HG02798 (cell line): Measurements from ENCODE around the gene CCL25.
A peak's percentile ranks its signal among the peaks of the same experiment; 100 is the strongest.

Experiments used
- ATAC-seq: cut with Tn5 transposase; IDR thresholded peaks from one replicate; pipeline ENCODE4 v1.9.1; 2021; ENCODE audit warnings: mild to moderate bottlenecking; ENCODE audit not compliant: unreplicated experiment, poor library complexity

The CCL25 gene

DNA sequence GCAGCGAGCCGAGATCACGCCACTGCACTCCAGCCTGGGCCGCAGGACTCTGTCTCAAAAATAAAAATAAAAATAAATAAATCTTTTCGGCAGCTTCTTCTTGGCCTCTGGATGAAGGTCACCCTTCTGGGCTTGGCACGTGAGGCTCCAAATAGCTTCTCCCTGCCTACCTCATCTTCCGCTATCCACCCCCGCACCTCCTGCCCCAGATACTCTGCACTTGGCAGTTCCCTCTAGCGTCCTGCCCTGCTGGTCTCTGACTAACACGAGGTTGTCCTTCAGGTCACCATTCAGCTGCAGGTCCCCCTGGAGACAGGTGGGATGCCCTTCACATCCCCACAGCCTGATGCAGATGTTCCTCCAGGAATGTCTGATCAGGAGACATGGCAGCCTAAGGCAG, 8.5 kb upstream of the CCL25 start:
- no peak for ATAC-seq

DNA sequence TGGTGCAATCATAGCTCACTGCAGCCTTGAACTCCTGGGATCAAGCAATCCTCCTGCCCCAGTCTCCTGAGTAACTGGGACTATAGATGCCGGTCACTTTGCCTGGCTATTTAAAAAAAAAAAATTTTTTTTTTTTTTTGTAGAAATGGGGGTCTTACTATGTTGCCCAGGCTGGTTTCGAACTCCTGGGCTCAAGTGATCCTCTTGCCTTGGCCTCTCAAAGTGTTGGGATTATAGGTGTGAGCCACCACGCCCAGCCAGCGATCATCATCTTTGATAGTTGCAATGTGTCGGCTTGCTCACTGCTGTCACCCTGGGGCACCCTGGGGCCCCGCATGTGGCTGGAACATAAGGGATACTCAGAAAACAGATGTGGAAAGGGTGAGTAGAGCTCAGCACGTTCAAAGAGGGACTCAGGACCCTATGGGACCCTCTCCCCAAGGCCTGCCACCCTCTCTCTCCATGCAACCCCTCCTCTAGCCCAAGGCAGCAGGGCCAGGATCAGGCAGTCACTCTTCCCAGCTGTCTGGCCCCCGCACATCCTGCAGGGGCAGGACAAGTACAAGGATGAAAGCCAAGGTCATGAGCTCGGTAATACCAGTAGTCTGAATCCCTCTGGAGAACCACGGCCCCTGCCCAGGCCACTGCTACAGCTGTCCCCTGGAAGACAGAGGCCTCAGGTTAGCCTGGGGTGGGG, 6.5 kb upstream of the CCL25 start:
- ATAC-seq: no peak

GRCh38 chr19:8046569-8047165, 5.9 kb upstream of the CCL25 start:
- ATAC-seq: no peak

DNA sequence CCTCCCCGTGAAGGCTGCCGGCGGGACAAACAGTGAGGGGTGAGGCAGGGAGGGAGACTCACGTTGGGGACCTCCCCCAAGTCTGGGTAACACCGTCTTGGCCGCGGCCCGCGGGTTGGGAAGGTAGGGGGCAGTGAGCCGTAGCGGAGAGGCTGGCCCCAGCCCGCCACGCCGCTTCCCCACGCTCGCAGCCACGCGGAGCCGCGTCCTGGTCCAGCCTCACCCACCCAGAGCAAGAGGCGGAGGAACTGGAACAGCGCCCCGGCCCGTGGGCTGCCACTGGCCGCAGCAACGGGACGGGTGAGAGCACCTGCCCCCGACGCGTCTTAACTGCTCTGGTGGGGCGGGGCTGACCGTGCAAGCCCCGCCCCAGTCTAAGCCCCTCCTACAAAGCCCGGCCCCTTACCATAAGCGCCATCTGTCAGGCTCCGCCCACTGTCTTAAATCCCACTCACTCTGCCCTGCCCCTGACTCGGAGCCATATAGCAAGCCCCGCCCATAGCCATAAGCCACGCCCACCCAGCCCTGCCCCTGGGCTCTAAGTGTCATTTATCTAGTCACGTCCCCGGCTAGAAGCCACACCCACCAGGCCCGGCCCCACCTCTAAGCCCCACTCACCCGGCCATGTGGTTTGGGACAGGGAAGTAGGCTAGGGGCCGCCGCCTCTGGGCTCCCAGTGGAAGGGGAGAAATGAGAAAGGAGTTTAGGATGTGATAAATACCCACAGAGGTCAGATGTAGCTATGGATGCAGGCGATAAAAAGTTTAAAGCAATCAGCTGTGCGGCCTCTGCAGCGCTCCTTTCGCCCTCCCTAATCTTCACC, 2.1 kb upstream of the CCL25 start:
- ATAC-seq: peak; percentile 82

- no peak for ATAC-seq
These were observed 1.6 kb downstream of the CCL25 start for GRCh38 chr19:8054169-8054568.

- ATAC-seq: no peak
These were observed 4.0 kb downstream of the CCL25 start for GRCh38 chr19:8056533-8056932.

- ATAC-seq: no peak
These were observed 5.1 kb downstream of the CCL25 start for GRCh38 chr19:8057545-8058270.

- ATAC-seq: no peak
These were observed 12.6 kb downstream of the CCL25 start for GRCh38 chr19:8064911-8065874.

DNA sequence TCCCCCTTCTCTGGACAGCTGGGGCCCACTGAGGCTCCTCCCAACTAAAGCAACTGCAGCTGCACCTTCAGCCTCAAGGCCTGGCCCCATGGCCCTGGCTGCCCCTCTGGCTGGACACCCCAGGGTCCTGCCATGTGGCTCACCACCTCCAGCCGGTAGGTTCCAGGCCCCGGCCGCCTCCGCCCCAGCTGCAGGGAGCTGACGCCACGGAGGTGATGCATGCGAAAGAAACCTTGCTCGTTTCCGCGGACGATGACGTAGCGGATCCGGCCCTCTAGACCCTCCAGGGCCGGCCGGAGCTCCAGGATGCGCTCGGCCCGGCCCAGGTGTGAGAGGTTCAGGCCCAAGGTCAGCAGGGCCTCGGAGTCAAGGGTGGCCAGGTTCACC, 13.3 kb downstream of the CCL25 start:
- no peak for ATAC-seq

DNA sequence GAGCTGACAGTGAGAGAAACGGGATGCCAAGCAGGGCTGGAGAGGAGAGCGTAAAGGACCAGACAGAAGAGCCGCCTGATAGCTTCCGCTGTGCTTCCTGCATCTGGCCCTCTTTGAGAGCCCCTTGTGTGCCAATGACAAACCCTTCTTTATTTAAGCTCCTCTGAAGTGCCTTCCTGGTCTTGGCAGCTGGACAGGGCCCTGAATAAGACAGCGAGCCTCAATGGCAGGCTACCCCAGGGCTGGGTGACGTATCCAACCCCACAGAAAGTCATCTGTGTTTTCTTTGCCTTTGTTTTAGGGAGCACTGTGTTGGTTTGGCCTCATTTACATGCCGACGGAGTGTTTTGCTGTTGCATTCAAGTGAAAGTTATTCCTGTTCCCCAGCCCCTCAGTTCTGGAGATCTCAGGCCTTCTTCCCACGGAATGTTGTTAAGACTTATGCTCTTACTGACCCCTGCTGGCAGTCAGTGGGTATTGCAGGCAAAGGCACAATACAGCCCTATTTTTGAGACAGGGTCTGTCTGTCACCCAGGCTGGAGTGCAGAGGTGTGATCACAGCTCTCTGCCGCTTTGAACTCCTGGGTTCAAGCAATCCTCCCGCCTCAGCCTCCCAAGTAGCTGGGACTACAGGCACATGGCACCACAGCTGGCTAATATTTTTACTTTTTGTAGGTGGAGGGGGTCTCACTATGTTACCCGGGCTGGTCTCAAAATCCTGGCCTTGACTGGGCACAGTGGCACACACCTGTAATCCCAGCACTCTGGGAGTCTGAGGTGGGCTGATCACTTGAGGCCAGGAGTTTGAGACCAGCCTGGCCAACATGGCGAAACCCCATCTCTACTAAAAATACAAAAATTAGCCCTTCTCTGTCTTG, 16.8 kb downstream of the CCL25 start:
- no peak for ATAC-seq

DNA sequence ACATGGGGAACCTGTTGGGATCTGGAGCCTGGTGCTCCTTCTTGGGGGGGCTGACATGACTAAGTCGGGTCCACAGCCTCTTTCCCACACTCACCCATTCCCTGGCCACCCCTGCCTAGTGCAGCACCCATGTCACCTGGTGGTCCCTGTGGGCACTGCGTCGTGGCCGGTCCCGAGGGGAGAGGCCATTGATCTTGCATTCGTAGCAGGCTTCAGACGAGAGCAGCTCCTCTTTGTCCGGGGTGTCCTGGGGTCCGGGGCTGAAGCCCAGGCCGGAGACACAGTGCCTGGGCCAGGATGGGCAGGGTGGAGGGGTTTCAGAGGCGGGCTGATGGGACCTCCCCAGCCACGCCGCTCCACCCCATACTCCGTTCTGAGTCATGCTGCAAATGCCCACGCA, 19.4 kb downstream of the CCL25 start:
- ATAC-seq: no peak

DNA sequence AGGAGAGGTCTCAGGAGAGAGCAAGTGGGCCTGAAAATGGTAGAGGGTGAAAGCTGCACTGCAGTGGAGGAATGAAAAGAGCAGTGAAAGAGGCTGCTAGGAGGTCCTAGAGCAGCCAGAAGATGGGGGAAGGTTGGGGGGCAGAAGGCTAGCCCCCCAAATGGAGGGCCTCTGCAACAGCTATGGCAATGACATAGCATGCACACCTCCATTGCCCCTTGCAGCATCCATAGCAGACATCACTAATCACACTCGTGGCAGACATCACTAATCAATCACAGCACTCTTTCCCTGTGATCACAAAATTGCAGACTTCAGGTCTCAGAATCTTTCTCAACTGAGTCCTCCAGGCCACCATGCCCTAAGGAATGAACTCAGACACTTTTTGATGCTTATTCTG, 21.9 kb downstream of the CCL25 start:
- ATAC-seq: no peak

- ATAC-seq: no peak
These were observed 22.9 kb downstream of the CCL25 start for GRCh38 chr19:8075158-8076074.

DNA sequence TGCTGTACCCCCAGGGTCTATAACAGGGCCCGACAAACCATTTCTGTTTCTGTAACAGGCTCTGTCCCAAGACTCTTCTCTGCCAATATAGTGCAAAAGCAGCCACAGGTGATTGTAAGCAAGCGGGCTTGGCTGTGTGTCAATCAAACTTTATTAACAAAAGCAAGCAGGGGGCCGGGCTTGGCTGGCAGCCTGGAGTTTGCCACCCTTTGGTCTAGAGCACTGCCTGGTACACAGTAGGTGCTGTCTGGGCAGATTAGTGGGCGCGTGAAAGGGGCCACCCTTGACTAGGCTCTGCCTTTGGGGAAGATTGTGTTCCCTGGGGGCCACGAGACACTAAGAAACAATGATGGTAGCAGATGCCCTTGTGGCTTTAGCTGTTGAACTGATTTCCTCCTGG, 27.4 kb downstream of the CCL25 start:
- ATAC-seq: no peak

- no peak for ATAC-seq
These were observed 28.3 kb downstream of the CCL25 start for GRCh38 chr19:8080832-8081231.

DNA sequence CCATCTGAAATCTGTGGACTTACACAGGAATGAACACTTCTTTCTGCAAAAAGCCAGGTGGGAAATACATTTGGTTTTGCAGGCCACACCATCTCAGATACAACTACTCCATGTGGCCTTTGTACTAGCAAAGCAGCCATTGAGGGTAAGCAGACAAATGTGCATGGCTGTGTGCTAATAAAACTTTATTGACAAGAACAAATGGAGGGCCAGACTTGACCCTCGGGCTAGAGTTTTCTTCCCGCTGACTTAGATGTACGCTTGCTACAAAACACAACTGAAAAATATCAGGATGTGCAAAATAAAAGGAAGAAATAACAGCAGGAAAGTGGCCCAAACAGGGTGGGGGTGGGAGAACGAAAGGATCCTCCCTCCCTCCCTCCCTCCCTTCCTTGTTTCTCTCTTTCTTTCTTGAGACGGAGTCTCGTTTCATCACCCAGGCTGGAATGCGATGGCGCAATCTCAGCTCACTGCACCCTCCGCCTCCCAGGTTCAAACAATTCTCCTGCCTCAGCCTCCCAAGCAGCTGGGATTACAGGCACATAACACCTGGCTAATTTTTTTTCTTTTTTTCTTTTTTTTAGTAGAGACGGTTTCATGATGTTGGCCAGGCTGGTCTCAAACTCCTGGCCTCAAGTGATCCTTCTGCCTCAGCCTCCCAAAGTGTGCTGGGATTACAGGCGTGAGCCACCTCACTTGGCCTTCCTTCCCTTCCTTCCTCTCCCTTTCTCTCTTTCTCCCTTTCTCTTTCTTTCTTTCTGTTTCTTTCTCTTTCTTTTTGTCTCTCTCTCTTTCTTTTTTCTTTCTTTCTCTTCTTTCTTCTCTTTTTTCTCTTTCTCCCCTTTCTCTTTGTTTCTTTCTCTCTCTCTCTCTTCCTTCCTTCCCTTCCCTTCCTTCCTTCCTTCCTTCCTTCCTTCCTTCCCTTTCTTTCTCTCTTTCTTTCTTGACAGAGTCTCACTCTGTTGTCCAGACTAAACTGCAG, 29.3 kb downstream of the CCL25 start:
- no peak for ATAC-seq

- no peak for ATAC-seq
These were observed 30.6 kb downstream of the CCL25 start for GRCh38 chr19:8083141-8083540.
